GM18499 (cell line): Measurements from ENCODE around the gene S100A13.
"Not testable (repeated sequence)": the region's sequence is repeated elsewhere in the genome, so short reads cannot be mapped to it uniquely, and the experiment has no call there.

Experiments
- ATAC-seq: cut with Tn5 transposase; IDR thresholded peaks from one replicate; pipeline ENCODE4 v1.9.1; 2021; ENCODE audit warnings: moderate number of reproducible peaks; ENCODE audit not compliant: insufficient read depth, unreplicated experiment

Gene S100A13

DNA sequence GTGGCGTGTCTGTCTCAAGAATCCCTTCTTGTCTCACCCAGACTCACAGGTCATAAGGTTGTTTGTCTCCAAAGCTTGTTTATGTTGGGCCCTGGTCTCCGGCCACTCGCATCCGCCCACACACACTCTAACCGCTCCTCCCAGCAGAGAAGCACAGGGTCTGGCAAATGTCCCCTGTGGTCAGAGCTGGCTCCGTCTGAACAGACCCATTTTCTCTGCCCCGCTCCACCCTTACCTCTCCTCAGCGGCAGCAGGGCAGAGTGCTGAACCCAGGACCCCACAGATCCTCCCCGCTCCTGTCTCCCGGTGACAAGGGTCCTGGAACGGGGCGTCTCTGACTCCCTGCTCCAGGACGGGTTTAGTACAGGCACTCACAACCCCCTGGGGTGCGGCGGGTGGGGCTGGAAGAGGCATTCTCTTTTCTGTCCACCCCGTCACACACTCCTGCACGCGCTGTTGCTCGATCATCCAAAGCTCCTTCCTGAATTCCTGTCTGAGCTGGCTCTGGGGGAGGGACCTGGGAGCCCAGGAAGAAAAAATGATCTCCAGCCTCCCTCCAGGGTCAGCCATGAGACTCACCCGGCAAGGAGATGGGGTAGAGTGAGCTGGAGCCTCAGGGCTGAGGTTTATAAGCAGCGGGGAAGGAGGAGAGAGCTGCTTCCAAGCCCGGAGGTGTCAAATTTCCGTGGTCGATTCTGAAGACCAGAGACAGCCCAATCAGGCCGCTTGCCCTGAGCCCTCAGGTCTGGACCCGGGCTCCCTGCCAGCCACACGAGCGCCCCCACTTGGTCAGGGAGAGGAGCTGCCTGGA, at the start of gene S100A13:
Gene S100A13 (minus strand): TSS at position 602 of the 811 bp plus-strand sequence. CDS start 1,033 bp downstream, outside the sequence.
- ATAC-seq: no peak

DNA sequence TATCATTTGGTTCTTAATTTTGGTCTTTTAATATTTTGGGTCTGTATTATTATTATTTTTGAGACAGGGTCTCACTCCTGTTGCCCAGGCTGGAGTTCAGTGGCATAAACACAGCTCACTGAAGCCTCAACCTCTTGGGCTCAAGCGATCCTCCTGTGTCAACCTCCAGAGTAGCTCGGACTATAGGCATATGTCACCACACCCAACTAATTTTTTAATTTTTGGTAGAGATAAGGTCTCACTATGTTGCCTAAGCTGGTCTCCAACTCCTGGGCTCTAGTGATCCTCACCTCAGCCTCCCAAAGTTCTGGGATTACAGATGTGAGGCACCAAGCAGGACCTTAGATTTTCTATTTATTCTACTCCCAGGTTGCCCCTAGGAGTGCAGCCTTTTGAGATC, 46.2 kb upstream of the S100A13 start:
- no peak for ATAC-seq

DNA sequence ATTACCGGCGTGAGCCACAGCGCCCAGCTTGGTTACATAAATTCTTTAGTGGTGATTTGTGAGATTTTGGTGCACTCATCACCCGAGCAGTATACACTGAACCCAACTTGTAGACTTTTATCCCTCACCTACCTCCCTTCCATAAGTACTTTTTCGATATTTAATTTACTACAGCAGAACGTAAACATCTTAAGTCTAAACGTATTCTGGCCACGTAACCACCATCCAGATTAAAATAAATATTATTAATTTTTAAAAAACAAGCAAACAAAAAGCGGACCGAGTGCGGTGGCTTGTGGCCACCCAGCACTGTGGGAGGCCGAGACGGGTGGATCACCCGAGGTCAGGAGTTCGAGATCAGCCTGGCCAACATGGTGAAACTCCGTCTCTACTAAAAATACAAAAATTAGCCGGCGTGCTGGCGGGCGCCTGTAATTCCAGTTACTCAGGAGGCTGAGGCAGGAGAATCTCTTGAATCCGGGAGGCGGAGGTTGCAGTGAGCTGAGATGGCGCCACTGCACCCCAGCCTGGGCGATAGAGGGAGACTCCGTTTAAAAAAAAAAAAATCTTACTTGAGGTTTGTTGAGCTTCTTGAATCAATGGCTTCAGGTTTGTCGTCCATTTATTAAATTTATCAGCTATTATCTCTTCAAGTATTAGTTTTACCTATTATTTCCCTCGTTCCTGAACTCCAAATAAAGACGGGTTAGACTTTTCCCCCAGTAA, 44.5 kb upstream of the S100A13 start:
- not testable (repeated sequence) for ATAC-seq

DNA sequence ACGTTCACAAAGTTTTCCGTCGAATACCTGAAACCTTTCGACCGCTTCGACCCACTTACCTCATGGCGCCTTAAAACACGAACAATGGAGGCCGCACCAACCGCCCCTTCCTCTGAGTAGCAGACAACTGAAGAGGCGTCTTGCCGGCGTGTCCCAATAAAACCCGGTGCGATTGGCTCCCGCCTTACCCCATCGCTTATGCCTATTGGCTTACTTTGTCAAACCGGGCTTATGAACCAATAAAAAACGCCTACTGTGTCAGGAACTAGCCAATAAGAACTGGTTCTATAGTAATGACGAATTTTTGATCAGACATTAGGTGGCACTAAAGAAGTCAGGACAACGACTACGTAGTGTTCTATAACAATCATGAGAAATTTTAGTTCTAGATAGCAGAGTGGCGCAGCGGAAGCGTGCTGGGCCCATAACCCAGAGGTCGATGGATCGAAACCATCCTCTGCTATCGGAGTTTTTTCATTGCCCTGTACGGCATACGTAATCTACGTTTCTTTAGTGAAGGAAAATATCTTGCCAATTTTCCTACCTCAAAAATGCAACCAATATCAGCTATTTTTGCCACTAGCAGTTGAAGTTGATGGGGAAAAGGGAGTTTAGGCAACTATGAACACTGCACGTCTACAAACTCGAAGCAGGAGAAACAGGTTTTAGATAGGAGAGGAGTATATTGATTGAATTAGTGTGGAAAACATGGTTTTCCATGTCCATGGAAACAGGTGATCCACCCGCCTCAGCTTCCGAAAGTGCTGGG, 43.7 kb upstream of the S100A13 start, which contains the start of gene ILF2:
Gene ILF2 (minus strand): TSS at position 135 of the 769 bp plus-strand sequence. CDS start 71 bp downstream, at position 64.
- ATAC-seq: peak; percentile 88

DNA sequence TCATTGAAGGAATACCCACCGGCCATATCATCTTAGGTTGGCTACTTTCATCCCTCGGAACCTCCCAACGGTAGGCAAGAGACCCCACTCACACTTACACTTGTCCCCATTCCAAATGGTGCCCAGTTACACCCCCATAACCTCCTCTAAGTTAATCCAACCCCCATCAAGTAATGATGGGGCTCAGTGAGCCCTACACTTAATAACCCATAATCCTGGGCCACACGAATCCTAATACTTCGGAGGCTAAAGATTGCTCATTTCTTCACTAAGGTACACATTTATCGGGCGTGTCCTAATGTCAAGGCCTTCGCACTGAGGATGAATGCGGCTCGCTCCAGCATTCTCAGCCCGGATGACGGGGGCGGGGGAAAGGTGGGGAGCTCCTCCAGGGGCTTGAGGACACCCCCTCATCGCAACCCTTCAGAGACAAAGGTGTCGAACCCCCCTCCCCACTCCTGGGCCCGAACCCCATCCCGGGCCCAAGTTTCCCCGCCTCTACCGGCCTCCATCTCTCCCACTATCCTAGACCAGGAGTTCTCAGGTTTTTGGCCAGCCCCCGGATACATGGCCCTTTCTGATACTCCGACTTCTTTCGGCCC, 43.1 kb upstream of the S100A13 start:
- no peak for ATAC-seq

DNA sequence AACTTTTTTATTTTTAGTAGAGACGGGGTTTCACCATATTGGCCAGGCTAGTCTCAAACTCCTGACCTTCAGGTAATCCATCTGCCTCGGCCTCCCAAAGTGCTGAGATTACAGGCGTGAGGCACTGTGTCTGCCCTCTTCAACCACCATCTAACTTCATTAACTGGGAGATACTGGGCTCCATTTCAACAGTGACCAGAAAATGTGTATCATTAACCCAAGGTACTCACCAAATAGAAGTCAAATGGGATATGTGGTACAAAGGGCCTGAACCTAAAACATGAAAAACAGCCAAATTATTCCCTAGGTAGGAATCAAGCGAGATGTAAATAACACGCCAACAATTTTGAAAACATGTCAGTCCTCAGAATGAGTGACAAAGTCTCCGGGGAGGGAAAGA, 42.3 kb upstream of the S100A13 start:
- no peak for ATAC-seq

DNA sequence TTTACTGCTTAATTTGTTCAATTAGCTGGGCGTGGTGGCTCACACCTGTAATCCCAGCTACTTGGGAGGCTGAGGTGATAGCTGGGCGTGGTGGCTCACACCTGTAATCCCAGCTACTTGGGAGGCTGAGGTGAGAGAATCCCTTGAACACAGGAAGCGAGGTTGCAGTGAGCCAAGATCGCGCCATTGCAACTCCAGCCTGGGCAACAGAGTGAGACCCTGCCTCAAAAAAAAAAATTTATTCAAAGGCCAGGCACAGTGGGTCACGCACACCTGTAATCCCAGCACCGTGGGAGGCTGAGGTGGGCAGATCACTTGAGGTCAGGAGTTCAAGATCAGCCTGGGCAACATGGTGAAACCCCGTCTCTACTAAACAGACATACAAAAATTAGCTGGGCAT, 41.4 kb upstream of the S100A13 start:
- ATAC-seq: not testable (repeated sequence)

DNA sequence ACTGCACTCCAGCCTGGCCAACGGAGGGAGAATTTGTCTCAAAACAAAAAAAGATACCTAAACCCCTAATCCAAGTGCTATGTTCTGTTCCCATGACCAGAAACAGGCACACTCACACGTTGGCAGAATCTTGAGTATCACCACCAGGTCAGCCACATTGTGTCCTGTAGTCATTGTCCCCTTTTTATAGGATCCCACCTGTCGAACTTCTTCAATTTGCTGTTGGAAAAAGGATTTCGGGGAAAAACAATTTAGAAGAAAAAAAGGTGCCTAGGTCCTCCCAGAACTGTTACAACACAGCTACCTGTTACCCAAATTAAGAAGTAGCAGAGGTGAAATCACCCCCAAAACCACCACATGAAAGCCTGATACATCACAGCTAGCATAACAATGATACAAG, 40.1 kb upstream of the S100A13 start:
- ATAC-seq: no peak

DNA sequence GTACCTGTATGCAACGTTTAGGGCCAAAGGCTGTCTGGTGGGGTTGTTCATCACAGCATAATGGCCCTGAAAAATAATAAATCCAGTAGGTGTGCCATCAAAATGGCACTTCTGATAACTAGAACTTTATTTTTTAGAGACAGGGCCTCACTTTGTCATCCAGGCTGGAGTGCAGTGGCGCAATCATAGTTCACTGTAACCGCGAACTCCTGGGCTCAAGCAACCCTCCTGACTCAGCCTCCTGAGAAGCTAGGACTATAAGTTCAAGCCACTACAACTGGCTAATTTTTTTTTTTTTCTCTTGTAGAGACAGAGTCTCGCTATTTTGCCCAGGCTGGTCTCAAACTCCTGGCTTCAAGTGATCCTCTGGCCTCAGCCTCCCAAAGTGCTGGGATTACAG, 35.9 kb upstream of the S100A13 start:
- no peak for ATAC-seq

DNA sequence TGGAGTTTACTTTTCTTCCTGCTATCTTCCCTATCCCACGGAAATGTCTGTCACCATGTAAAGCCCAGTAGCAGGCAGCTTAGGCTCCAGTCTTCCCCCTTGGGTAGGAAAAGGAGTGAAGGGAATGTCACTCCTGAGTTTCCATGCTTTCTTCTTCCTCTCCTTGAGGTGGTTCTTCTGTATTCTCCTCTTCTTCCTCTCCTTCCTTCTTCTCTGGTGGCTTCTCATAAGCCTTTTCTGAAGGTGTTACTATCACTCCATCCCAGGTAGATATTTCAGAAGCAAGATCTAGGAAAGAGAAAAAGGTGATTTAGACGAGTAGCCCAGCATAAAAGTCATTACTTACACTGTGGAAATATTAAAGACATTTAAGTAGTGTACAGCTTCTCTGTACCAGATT, 35.0 kb upstream of the S100A13 start:
- ATAC-seq: no peak

DNA sequence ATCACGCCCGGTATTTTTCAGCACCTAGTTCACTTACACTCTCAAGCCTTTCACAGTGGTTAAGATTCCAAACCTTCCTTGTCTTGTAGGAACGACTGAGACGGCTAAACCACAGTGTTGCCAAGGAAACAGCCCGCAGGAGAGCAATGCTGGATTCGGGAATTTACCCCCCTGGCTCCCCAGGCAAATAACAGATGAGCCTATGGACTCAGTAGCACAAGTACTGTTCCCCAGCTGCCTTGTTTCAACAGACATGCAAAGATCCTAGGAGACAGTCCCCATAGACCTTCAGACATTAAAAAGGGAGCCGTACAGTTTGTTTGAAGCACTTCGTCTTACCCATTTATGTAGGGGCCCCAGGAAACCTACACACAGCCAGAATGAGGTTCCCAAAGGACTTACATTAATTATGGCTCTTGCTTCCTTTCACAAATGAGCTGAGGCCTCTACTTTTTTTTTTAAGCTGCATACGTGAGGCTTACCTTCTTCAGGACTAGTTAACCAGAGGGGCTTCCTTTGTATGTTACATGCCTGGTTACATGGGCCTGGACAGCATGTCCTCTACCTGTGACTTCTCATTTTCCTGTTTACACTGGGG, 33.9 kb upstream of the S100A13 start:
- no peak for ATAC-seq

DNA sequence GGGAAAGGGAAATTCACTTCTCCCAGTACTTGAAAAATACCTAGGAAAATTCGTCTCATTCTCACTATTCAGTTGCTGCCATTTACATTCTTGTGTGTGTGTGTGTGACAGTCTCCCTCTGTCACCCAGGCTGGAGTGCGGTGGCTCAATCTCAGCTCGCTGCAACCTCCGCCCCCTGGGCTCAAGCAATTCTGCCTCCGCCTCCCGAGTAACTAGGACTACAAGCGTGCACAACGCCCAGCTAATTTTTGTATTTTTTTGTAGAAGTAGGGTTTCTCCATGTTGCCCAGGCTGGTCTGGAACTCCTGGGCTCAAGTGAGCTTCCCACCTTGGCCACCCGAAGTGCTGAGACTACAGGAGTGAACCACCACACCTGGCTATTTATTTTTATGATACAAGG, 32.4 kb upstream of the S100A13 start:
- no peak for ATAC-seq

DNA sequence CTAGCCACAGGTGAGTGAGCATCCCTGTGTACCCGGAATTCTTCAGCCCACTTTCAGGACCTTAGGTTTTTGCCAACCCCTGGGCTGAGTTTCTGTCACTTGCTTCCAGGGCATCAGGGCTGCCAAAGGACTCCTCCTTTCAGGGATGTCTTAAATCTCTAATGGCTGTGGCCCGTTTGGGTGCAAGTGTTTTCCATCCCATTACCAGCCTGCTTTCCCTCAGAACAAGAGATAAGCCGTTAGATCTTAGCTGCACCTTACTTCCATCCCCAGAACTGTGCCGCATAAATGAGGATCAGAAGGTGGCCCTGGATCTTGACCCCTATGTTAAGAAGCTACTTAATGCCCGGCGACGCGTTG, 31.9 kb upstream of the S100A13 start:
- no peak for ATAC-seq

DNA sequence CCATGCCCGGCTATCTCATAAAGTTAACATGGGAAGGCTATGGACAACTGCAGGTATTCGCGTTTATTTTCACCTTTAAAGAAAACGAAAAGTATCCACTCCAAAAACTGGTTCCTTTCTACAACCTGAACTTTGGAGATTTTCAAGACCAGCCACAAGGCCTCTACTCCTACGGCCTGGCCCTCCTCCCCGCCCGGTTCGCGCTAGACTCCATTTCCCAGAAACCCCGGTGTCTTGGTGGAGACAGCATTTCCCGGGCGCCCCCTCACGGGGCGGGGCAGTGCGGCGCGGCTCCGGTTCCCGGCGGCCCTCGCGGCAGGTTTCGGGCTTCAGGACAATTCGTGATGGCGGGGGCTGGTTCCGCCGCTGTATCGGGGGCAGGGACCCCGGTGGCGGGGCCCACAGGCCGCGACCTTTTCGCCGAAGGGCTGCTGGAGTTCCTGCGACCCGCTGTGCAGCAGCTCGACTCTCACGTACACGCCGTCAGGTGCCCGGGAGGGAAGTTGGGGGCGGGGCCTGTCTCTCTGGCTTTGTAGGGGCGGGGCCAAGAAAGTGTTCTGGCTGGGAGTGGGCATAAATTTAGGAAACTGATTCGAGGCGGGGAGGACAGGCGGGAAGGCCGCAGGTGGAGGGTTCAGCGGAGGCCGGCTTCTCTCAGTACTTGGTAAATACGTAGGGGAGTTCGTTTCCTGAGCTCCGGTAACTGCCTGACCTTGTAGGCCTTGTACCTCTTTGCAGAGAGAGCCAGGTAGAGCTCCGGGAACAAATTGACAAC, 31.3 kb upstream of the S100A13 start, which contains the start of gene SNAPIN:
Gene SNAPIN (plus strand): TSS at position 304 of the 775 bp plus-strand sequence. CDS start 41 bp downstream, at position 345.
- ATAC-seq: no peak

DNA sequence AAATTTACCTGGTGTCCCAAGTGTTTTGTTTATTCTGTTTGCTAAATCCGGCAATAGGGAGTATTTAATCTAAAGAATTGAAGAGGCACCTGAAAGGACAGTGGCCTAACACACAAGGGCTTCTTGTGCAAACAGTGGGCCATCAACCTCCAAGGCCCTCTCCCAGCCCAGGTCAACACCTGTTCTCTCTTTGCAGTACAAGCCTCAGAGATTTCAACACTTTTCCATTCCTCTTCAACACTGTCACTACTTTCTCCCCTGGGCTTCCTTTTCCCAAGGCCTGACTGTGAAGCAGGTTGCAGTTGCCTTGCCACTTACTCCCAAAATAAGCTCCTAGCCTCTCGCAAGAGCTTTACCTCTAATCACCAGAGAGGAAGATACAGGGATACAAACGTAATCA, 28.0 kb upstream of the S100A13 start:
- ATAC-seq: no peak

DNA sequence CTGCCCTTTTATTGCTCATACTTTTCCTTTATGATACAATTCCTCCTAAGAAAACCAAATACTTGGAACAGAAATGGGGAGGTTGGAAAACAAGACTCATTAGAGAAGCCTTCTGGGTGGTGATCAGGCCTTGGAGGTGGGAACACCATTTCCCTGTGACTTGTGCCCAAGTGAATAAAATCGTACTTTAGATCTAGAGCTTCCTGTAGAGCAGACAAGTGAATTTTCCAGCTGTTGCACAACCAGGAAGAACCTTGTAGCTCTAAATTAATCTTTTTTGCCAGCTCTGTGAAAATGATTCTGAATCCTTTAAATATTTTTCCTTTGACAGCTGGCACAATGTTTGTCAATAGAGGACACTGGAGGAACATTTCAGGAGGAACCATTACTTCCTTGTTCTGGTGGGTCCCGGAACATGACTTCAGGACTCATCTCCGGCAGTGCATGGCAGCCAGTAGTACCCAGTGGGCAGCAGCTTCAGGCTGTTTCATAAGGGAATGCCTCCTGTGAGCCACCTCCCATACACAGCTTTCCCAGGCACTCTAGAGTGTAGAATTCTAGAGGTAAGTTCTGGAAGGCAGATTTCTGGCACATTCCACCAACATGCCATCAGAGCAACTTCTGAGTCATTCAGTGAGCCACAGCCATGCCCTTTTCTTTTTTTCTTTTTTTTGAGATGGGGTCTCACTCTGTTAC, 25.6 kb upstream of the S100A13 start:
- ATAC-seq: no peak

DNA sequence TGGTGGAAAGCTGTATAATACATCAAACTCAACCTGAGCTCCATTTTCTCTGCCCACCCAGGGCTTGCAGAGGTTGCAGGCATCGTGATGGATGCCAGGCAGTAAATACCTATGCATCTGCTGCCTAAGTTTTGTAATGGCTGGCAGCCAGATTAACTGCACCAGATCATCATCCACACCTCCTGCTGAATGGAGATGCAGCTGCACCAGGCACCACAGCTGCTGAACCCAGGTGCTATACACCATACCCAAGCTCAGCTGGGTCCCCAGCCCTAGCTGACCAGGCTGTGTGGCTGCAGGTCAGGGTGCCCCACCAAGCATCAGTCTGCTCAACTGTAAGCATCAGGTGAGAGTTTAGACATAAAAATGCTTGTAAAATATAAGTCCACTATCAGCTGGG, 24.5 kb upstream of the S100A13 start:
- ATAC-seq: no peak

DNA sequence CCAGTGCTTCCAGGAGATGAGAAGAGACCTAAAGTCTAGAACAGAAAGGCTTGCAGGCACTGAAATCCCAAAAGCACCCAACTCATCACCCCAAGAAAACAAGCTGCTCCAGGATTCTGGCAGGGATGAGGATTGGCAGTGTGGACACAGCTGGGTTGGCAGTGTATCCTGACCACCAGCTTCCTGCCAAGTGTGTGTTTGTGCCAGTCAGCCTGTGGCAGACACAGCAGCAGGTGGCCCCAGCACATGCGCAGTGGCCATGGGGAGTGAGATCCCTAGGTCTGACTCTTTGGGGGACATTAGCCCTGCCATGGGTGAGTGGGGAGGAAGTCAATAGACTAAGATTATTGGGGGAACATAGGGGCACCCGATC, 22.5 kb upstream of the S100A13 start:
- ATAC-seq: no peak
